ENCODE data around the gene GALNTL6. TPM values are rescaled to one million over a fixed set of nuclear protein-coding genes. Genes with fewer than 3 reads are reported as not detected.

The GALNTL6 gene
- total and polyA plus RNA-seq, 9 of the 15 experiments (the other 6 are each of a cell fraction or from before 2014, with no cell fraction given), result 0.18 to 0.50 (median 0.29) TPM

GRCh38 chr4:172207886-172208285, 394.7 kb downstream of the GALNTL6 start (continued):
- TF ChIP-seq CHD7 (IDR thresholded peaks at IDR 0.05; ENCODE audit: low read depth, low read length), result no peak
- TF ChIP-seq BCL6 (CRISPR knock-in tag; IDR thresholded peaks at IDR 0.05), result no peak

Data from K562 (cell line).